B cell (primary cell): ENCODE results near the gene CAPN10. TPM values are rescaled to one million over a fixed set of nuclear protein-coding genes. Genes with fewer than 3 reads are reported as not detected.

Source experiments
- ATAC-seq: fragments of 200-7000 bp; cut with Tn5 transposase; one replicate; pipeline ENCODE4 v1.10.0; 2021; ENCODE audit warnings: low read depth, mild to moderate bottlenecking, moderate number of reproducible peaks, moderate library complexity
- CTCF ChIA-PET: fragments of 350-600 bp; sonication (Branson Sonifier 250); formaldehyde crosslinking; loops from one replicate; lab custom pipeline; 2021; ENCODE audit warnings: antibody characterized with exemption, inconsistent platforms; lab: Charles Lee
- POLR2A ChIA-PET: fragments of 350-600 bp; sonication (Branson Sonifier 250); formaldehyde crosslinking; loops from one replicate; lab custom pipeline; 2021; ENCODE audit warnings: antibody characterized with exemption; lab: Charles Lee
- DNase-seq: peaks from one replicate; pipeline ENCODE4 v3.0.0; 2013
- H2AFZ ChIP-seq: 2 replicates; pipeline ENCODE4 v1.6.1; 2012; ENCODE audit warnings: mild to moderate bottlenecking, low read depth, low read length; ENCODE audit not compliant: insufficient read depth, poor library complexity, severe bottlenecking
- H3K27ac ChIP-seq, 2 donors: 1 replicate in 1 of 2; 2 replicates in 1 of 2; pipeline ENCODE4 v1.5.1; 2012 to 2013; ENCODE audit warnings: low read length in 2 of 2, mild to moderate bottlenecking in 2 of 2, moderate library complexity in 1 of 2
- H3K27me3 ChIP-seq, 4 experiments: fragments of 200-600 bp in 1 of 4; sonication (generic) in 1 of 4; replicated peaks in 1 of 4; 1 replicate in 2 of 4; 2 replicates in 2 of 4; pipeline versions ENCODE4 v1.6.1 to v1.7.0; 2013 to 2016; ENCODE audit warnings: low read length in 3 of 4, mild to moderate bottlenecking in 2 of 4, mixed read lengths in 1 of 4, moderate library complexity in 1 of 4; ENCODE audit not compliant: insufficient read depth in 4 of 4, control insufficient read depth in 3 of 4; ENCODE audit errors: control extremely low read depth in 1 of 4
- H3K36me3 ChIP-seq, 2 experiments: replicated peaks in 1 of 2; 1 replicate in 1 of 2; 2 replicates in 1 of 2; pipeline versions ENCODE4 v1.6.1 to v1.7.1; 2013; ENCODE audit warnings: low read length in 1 of 2; ENCODE audit not compliant: insufficient read depth in 2 of 2, control insufficient read depth in 1 of 2; ENCODE audit errors: control extremely low read depth in 1 of 2, extremely low read depth in 1 of 2
- H3K4me1 ChIP-seq, 2 donors: fragments of 200-600 bp in 1 of 2; sonication (generic) in 1 of 2; 1 replicate in 1 of 2; 2 replicates in 1 of 2; pipeline versions ENCODE4 v1.5.1 to v1.6.1; 2013 to 2017; ENCODE audit warnings: low read length in 2 of 2; ENCODE audit not compliant: control insufficient read depth in 2 of 2, insufficient read depth in 2 of 2
- H3K4me2 ChIP-seq: replicated peaks from 2 replicates; pipeline ENCODE3; 2012; ENCODE audit warnings: mild to moderate bottlenecking, low read depth, low read length; ENCODE audit not compliant: poor library complexity, severe bottlenecking
- H3K4me3 ChIP-seq, 5 experiments: fragments of 200-600 bp in 1 of 5; sonication (generic) in 1 of 5; 1 replicate in 3 of 5; 2 replicates in 2 of 5; pipeline versions ENCODE4 v1.5.1 to v1.7.0; 2011 to 2016; ENCODE audit warnings: low read length in 4 of 5, mild to moderate bottlenecking in 4 of 5, low read depth in 2 of 5, control low read depth in 1 of 5, moderate library complexity in 1 of 5; ENCODE audit not compliant: insufficient read depth in 1 of 5; ENCODE audit errors: control extremely low read depth in 1 of 5, extremely low read depth in 1 of 5
- H3K79me2 ChIP-seq: fragments of 200-600 bp; sonication (generic); one replicate; pipeline ENCODE4 v1.6.0; 2016; ENCODE audit warnings: low read length; ENCODE audit not compliant: control insufficient read depth, insufficient read depth
- H3K9ac ChIP-seq: fragments of 200-600 bp; sonication (generic); 2 replicates; pipeline ENCODE4 v1.6.1; 2017; ENCODE audit warnings: mild to moderate bottlenecking, low read length, moderate library complexity
- H3K9me3 ChIP-seq, 3 donors: one replicate each; pipeline versions ENCODE4 v1.6.1 to v1.7.1; 2013; ENCODE audit warnings: low read length in 2 of 3; ENCODE audit not compliant: control insufficient read depth in 2 of 3, insufficient read depth in 1 of 3; ENCODE audit errors: control extremely low read depth in 1 of 3
- H4K20me1 ChIP-seq: 2 replicates; pipeline ENCODE4 v1.6.0; 2012; ENCODE audit warnings: mild to moderate bottlenecking, low read length; ENCODE audit not compliant: insufficient read depth, control insufficient read depth, poor library complexity, severe bottlenecking
- H3K27ac Mint-ChIP-seq: one replicate; pipeline ENCODE4 v1.8.0; 2021; ENCODE audit warnings: mixed read lengths
- H3K27me3 Mint-ChIP-seq: one replicate; pipeline ENCODE4 v1.8.0; 2021; ENCODE audit warnings: mixed read lengths
- H3K4me1 Mint-ChIP-seq: one replicate; pipeline ENCODE4 v1.8.0; 2021; ENCODE audit warnings: mixed read lengths
- H3K4me3 Mint-ChIP-seq: one replicate; pipeline ENCODE4 v1.8.0; 2021; ENCODE audit warnings: mixed read lengths
- H3K9me3 Mint-ChIP-seq: one replicate; pipeline ENCODE4 v1.8.0; 2022; ENCODE audit warnings: mixed read lengths; ENCODE audit not compliant: insufficient read depth
- EZH2 ChIP-seq: IDR thresholded peaks from 2 replicates; pipeline ENCODE4 v1.6.1; 2012; ENCODE audit warnings: borderline replicate concordance, low read depth, mild to moderate bottlenecking, moderate library complexity, low read length; ENCODE audit not compliant: insufficient read depth, poor library complexity, severe bottlenecking
- WGBS: methylation state at CpG from one replicate; pipeline ENCODE4 v1.1.5; 2013; ENCODE audit warnings: missing lambda C conversion rate; ENCODE audit not compliant: insufficient coverage; 5-methylcytosine and 5-hydroxymethylcytosine counted together
- intact Hi-C: fragments of 100-400 bp; cut with micrococcal nuclease; formaldehyde crosslinking; loops from one replicate; pipeline ENCODE4 v1.10.0; 2022
- polyA plus RNA-seq: library from polyadenylated mRNA; depleted of rRNA; stranded (reverse); fragments of >200 nt; gene quantifications from 2 replicates; pipeline ENCODE4 v1.2.3, GENCODE V29; 2012
- total RNA-seq, 2 donors: library from RNA; stranded (reverse); fragments of 120-200 nt in 1 of 2; gene quantifications; 1 replicate in 1 of 2; 2 replicates in 1 of 2; pipeline versions ENCODE4 v1.2.3 to v1.2.4, GENCODE V29; 2013 to 2022
- TF ChIP-seq, protein P1 (sequence below): fragments of 200-600 bp; IDR thresholded peaks from one replicate; pipeline ENCODE4 v1.8.0; 2022; ENCODE audit warnings: antibody characterized with exemption, mild to moderate bottlenecking

Gene CAPN10
- total and polyA plus RNA-seq, 2 donors (not counting 1 experiment from before 2014, with no cell fraction given) = 73.4 to 92.1 TPM

DNA sequence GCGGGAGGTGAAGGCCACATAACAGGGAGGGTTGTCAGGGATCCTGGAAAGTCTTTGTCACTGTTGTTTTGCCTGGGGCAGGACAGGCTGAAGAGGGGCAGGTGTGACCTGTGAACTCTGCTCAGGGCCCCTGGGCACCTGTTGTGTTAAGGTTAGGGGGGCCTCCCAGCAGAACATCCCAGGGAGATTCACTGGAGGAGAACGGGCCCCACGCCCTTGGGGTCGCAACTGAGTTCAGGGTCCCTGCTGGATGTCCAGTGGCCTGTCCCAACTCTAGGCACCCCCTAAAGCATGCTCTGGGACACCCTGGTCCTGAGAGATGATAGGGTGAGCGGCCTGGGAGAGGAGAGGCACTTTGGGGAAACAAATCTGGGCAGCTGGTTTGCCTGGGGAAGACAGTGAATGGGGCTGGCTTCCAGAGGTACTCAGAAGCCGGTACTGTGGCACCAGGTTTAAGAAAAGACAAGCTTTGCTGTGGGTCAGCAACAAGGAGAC is 61.7 kb downstream of the CAPN10 start:
- Histone ChIP-seq H3K36me3 (no peaks in the 10 kb centered on the region), H3K9me3 (peaks cover 0 to 11% (median 0%) of the 10 kb centered on the region in 3 donors), H3K27ac (no peak overlapping the region), H3K4me1 (no peaks in the 10 kb centered on the region), H2AFZ (no peak overlapping the region), H3K27me3 (peaks cover 0 to 41% (median 5%) of the 10 kb centered on the region in 4 experiments), H3K4me2 (no peak overlapping the region), H3K9ac (no peak overlapping the region), H3K4me3 (no peak overlapping the region), H3K79me2 (no peaks in the 10 kb centered on the region), H4K20me1 (no peaks in the 10 kb centered on the region)
- TF ChIP-seq, protein P1, sequence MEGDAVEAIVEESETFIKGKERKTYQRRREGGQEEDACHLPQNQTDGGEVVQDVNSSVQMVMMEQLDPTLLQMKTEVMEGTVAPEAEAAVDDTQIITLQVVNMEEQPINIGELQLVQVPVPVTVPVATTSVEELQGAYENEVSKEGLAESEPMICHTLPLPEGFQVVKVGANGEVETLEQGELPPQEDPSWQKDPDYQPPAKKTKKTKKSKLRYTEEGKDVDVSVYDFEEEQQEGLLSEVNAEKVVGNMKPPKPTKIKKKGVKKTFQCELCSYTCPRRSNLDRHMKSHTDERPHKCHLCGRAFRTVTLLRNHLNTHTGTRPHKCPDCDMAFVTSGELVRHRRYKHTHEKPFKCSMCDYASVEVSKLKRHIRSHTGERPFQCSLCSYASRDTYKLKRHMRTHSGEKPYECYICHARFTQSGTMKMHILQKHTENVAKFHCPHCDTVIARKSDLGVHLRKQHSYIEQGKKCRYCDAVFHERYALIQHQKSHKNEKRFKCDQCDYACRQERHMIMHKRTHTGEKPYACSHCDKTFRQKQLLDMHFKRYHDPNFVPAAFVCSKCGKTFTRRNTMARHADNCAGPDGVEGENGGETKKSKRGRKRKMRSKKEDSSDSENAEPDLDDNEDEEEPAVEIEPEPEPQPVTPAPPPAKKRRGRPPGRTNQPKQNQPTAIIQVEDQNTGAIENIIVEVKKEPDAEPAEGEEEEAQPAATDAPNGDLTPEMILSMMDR = no peak
- TF ChIP-seq EZH2 = no peak
- H3K27me3 Mint-ChIP-seq = peaks cover 39% of the 10 kb centered on the region
- 81% methylated on average over 5 of the region's 6 CpGs for whole genome bisulfite sequencing
- DNase-seq (no peak), ATAC-seq (no peak)
- H3K4me1 Mint-ChIP-seq = no peaks in the 10 kb centered on the region
- ChIA-PET POLR2A (no interaction called here), CTCF (no interaction called here)
- no peaks in the 10 kb centered on the region for H3K9me3 Mint-ChIP-seq
- no peak overlapping the region for H3K4me3 Mint-ChIP-seq
- H3K27ac Mint-ChIP-seq = no peak overlapping the region
- intact Hi-C loops = no loop called here

Other genes with a start within 250 kb of the CAPN10 start
- 2.6 and 3.3 TPM in 2 replicates for gene GPC1, start 151.1 kb upstream of the CAPN10 start, total RNA-seq
- gene GPC1, start 151.1 kb upstream of the CAPN10 start, polyA plus RNA-seq = 1.2 and 1.6 TPM in 2 replicates
- 72.1 and 73.4 TPM in 2 replicates for gene ANKMY1, start 28.7 kb upstream of the CAPN10 start, total RNA-seq
- gene ANKMY1, start 28.7 kb upstream of the CAPN10 start, polyA plus RNA-seq = 39.8 and 51.7 TPM in 2 replicates
- 19.0 TPM in 2 replicates for gene DUSP28, start 26.4 kb upstream of the CAPN10 start, total RNA-seq
- gene DUSP28, start 26.4 kb upstream of the CAPN10 start, polyA plus RNA-seq = 19.1 and 20.2 TPM in 2 replicates
- gene RNPEPL1, start 18.2 kb upstream of the CAPN10 start, total RNA-seq = 98.0 and 109 TPM in 2 replicates
- 99.9 and 103 TPM in 2 replicates for gene RNPEPL1, start 18.2 kb upstream of the CAPN10 start, polyA plus RNA-seq
- 1.8 and 2.2 TPM in 2 replicates for gene GPR35, start 38.7 kb downstream of the CAPN10 start, total RNA-seq
- gene GPR35, start 38.7 kb downstream of the CAPN10 start, polyA plus RNA-seq = 9.6 and 14.0 TPM in 2 replicates
- gene AQP12B, start 96.2 kb downstream of the CAPN10 start, total RNA-seq = not detected in 2 replicates
- gene AQP12B, start 96.2 kb downstream of the CAPN10 start, polyA plus RNA-seq = not detected in 2 replicates
- not detected in 2 replicates for gene AQP12A, start 105.1 kb downstream of the CAPN10 start, total RNA-seq
- gene AQP12A, start 105.1 kb downstream of the CAPN10 start, polyA plus RNA-seq = not detected in 2 replicates
- gene KIF1A, start 233.5 kb downstream of the CAPN10 start, total RNA-seq = not detected in 2 replicates
- not detected in 2 replicates for gene KIF1A, start 233.5 kb downstream of the CAPN10 start, polyA plus RNA-seq